Measurements from ENCODE around the gene ILDR2. TPM values are rescaled to one million over a fixed set of nuclear protein-coding genes. Genes with fewer than 3 reads are reported as not detected.

The ILDR2 gene
- total and polyA plus RNA-seq, 7 experiments from 2014 or later = 0.15 to 10.0 (median 0.29) TPM; not detected in 2

GRCh38 chr1:166974647-166975345 is 544 bp downstream of the ILDR2 start:
- Histone ChIP-seq H3K4me3 (ENCODE audit: low read length) (peak overlapping the region; percentile 62), H3K27ac (ENCODE audit: low read depth, low read length) (no peak overlapping the region), H3K9me3 (ENCODE audit: control insufficient read depth in 2 of 3, low read length in 3 of 3) (no peaks in the 10 kb centered on the region), H3K4me1 (ENCODE audit: control insufficient read depth in 2 of 2, insufficient read depth in 2 of 2, low read length in 2 of 2) (peaks cover 4 to 9% of the 10 kb centered on the region in 2 donors), H3K36me3 (ENCODE audit: control insufficient read depth in 2 of 3, insufficient read depth in 3 of 3, low read length in 3 of 3) (peaks cover 0 to 3% (median 0%) of the 10 kb centered on the region in 3 experiments), H3K27me3 (ENCODE audit: control insufficient read depth in 2 of 2, insufficient read depth in 2 of 2, low read length in 2 of 2) (peaks cover 0 to 5% of the 10 kb centered on the region in 2 donors)
- DNase-seq (peak in 7 of 9 donors; percentile 10 to 50 (median 18)), ATAC-seq (peak; percentile 6)
- H3K9me3 Mint-ChIP-seq = no peaks in the 10 kb centered on the region
- ChIA-PET POLR2A (interaction anchor here (0.9 kb wide), 1 partner anchor 114 kb away, joined by 3 read pairs; no protein-coding TSS in a partner anchor), CTCF (interaction anchor here (1.4 kb wide), 1 partner anchor 84 kb away, joined by 5 read pairs; no protein-coding TSS in a partner anchor)
- peak overlapping the region; percentile 10 to 84 (median 36) for H3K27ac Mint-ChIP-seq
- H3K4me3 Mint-ChIP-seq = peak overlapping the region; percentile 73 to 98 (median 88)
- intact Hi-C loops (cut with micrococcal nuclease) = loop anchor here (1.0 to 10.0 kb wide), 9 partner anchors 64 to 580 kb away; partner anchors contain the start of genes POU2F1 (in 2 of the 2), TADA1 (in 2 of the 2) and CREG1 (in 1 of the 2)
- H3K27me3 Mint-ChIP-seq = peaks cover 13 to 32% (median 24%) of the 10 kb centered on the region in 5 donors
- H3K36me3 Mint-ChIP-seq = peaks cover 0 to 1% (median 0%) of the 10 kb centered on the region in 5 donors
- H3K4me1 Mint-ChIP-seq = peaks cover 19 to 52% (median 31%) of the 10 kb centered on the region in 7 donors

DNA sequence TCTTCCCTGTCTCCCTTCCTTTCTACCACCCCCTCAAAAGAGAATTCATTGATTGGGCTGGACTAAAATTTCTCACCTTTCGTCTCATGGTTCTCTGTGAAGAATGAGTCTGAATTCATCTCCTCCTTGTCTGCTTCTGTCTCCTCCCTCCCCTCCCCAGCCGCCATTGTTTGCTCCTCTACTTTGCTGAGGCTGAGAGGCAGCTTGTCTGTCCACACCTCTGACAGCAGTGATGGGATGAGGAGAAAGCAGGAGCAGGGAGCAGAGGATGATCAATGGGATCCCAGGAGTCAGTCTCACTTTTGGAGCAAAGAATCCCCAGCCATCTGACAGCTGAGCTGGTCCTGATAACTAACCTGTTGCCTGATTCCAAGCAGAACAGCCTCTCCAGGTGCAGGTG is 2.5 kb downstream of the ILDR2 start:
- CTCF ChIA-PET = interaction anchor here (0.8 to 1.6 kb wide), 2 partner anchors 63 to 88 kb away, joined by 3 to 4 read pairs; no protein-coding TSS in a partner anchor
- Histone ChIP-seq H3K36me3 (ENCODE audit: control insufficient read depth in 2 of 3, insufficient read depth in 3 of 3, low read length in 3 of 3) (peaks cover 0 to 3% (median 0%) of the 10 kb centered on the region in 3 experiments), H3K27ac (ENCODE audit: low read depth, low read length) (no peak overlapping the region), H3K27me3 (ENCODE audit: control insufficient read depth in 2 of 2, insufficient read depth in 2 of 2, low read length in 2 of 2) (peaks cover 0 to 5% of the 10 kb centered on the region in 2 donors), H3K9me3 (ENCODE audit: control insufficient read depth in 2 of 3, low read length in 3 of 3) (no peaks in the 10 kb centered on the region), H3K4me1 (ENCODE audit: control insufficient read depth in 2 of 2, insufficient read depth in 2 of 2, low read length in 2 of 2) (peaks cover 4 to 16% of the 10 kb centered on the region in 2 donors), H3K4me3 (ENCODE audit: low read length) (no peak overlapping the region)
- Mint-ChIP-seq H3K4me1 (peaks cover 22 to 61% (median 38%) of the 10 kb centered on the region in 7 donors), H3K27me3 (peaks cover 13 to 35% (median 19%) of the 10 kb centered on the region in 5 donors), H3K9me3 (no peaks in the 10 kb centered on the region), H3K4me3 (peak overlapping the region in 1 of 10 donors; percentile 10), H3K27ac (no peak overlapping the region), H3K36me3 (peaks cover 0 to 6% (median 0%) of the 10 kb centered on the region in 5 donors)
- no peak for DNase-seq
- ATAC-seq = no peak
- POLR2A ChIA-PET = no interaction called here
- intact Hi-C loops (cut with micrococcal nuclease) = loop anchor here (10.0 kb wide), 2 partner anchors 252 to 582 kb away; partner anchors contain the start of genes CREG1 (in 1 of the 2) and POU2F1 (in 1 of the 2)

GRCh38 chr1:166972193-166972592 is 3.1 kb downstream of the ILDR2 start:
- ATAC-seq (no peak), DNase-seq (no peak)
- no peak overlapping the region for H3K27ac ChIP-seq (ENCODE audit: low read depth, low read length)
- Mint-ChIP-seq H3K4me1 (peaks cover 22 to 61% (median 38%) of the 10 kb centered on the region in 7 donors), H3K36me3 (peaks cover 0 to 7% (median 0%) of the 10 kb centered on the region in 5 donors), H3K4me3 (peak overlapping the region in 2 of 10 donors; percentile 4 to 10), H3K9me3 (no peaks in the 10 kb centered on the region), H3K27ac (no peak overlapping the region), H3K27me3 (peaks cover 13 to 37% (median 15%) of the 10 kb centered on the region in 5 donors)
- ChIA-PET CTCF (interaction anchor here (0.8 to 1.6 kb wide), 2 partner anchors 62 to 88 kb away, joined by 3 to 4 read pairs; no protein-coding TSS in a partner anchor), POLR2A (no interaction called here)
- H3K4me1 ChIP-seq (ENCODE audit: control insufficient read depth in 2 of 2, insufficient read depth in 2 of 2, low read length in 2 of 2) = peaks cover 4 to 16% of the 10 kb centered on the region in 2 donors
- intact Hi-C loops (cut with micrococcal nuclease) = loop anchor here (10.0 kb wide), 2 partner anchors 253 to 583 kb away; partner anchors contain the start of genes CREG1 (in 1 of the 2) and POU2F1 (in 1 of the 2)
- H3K36me3 ChIP-seq (ENCODE audit: control insufficient read depth in 2 of 3, insufficient read depth in 3 of 3, low read length in 3 of 3) = peaks cover 0 to 3% (median 0%) of the 10 kb centered on the region in 3 experiments
- no peak overlapping the region for H3K4me3 ChIP-seq (ENCODE audit: low read length)
- H3K9me3 ChIP-seq (ENCODE audit: control insufficient read depth in 2 of 3, low read length in 3 of 3) = no peaks in the 10 kb centered on the region
- H3K27me3 ChIP-seq (ENCODE audit: control insufficient read depth in 2 of 2, insufficient read depth in 2 of 2, low read length in 2 of 2) = peaks cover 0 to 5% of the 10 kb centered on the region in 2 donors

GRCh38 chr1:166971252-166971651 is 4.1 kb downstream of the ILDR2 start:
- peaks cover 4 to 16% of the 10 kb centered on the region in 2 donors for H3K4me1 ChIP-seq (ENCODE audit: control insufficient read depth in 2 of 2, insufficient read depth in 2 of 2, low read length in 2 of 2)
- H3K27ac ChIP-seq (ENCODE audit: low read depth, low read length) = no peak overlapping the region
- no peaks in the 10 kb centered on the region for H3K9me3 ChIP-seq (ENCODE audit: control insufficient read depth in 2 of 3, low read length in 3 of 3)
- CTCF ChIA-PET = interaction anchor here (1.6 to 1.8 kb wide), 2 partner anchors 61 to 89 kb away, joined by 4 to 6 read pairs; no protein-coding TSS in a partner anchor
- Mint-ChIP-seq H3K4me3 (peak overlapping the region in 1 of 10 donors; percentile 41), H3K4me1 (peaks cover 21 to 57% (median 35%) of the 10 kb centered on the region in 7 donors), H3K9me3 (no peaks in the 10 kb centered on the region), H3K27ac (no peak overlapping the region), H3K27me3 (peaks cover 13 to 31% (median 17%) of the 10 kb centered on the region in 5 donors), H3K36me3 (peaks cover 0 to 7% (median 0%) of the 10 kb centered on the region in 5 donors)
- peaks cover 0 to 5% of the 10 kb centered on the region in 2 donors for H3K27me3 ChIP-seq (ENCODE audit: control insufficient read depth in 2 of 2, insufficient read depth in 2 of 2, low read length in 2 of 2)
- DNase-seq (no peak), ATAC-seq (no peak)
- intact Hi-C loops (cut with micrococcal nuclease) = loop anchor here (10.0 kb wide), 2 partner anchors 254 to 584 kb away; partner anchors contain the start of genes CREG1 (in 1 of the 2) and POU2F1 (in 1 of the 2)
- POLR2A ChIA-PET = no interaction called here
- H3K36me3 ChIP-seq (ENCODE audit: control insufficient read depth in 2 of 3, insufficient read depth in 3 of 3, low read length in 3 of 3) = peaks cover 0 to 3% (median 0%) of the 10 kb centered on the region in 3 experiments
- H3K4me3 ChIP-seq (ENCODE audit: low read length) = no peak overlapping the region

DNA sequence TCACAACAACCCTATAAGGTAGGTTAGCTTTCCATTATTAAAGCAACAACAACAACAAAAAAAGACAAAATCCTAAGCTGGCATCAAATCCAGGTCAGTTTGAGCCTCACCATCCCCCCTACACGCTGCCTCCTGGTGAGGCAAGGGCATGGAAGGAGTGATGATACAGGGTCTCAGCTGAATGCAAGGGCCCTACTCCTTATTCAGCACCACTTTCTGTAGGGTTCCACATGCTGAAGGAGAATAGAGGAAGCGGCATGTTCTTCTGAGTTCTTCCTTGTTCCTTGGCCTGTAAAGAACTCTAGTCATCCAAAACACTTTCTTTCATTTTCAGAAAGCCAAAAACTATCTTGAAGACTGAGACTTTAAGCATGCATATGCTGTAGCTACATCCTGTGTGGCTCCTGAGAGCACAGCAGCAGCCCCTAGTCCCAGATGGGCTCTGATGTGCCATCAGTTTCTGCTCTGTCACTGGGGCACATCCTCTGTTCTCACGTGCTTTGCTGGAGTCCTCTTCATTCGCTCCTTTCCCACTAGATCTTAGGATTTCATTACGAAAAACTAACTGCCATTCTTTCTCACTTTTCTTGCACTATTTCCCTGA is 6.2 kb downstream of the ILDR2 start:
- Histone ChIP-seq H3K36me3 (ENCODE audit: control insufficient read depth in 2 of 3, insufficient read depth in 3 of 3, low read length in 3 of 3) (no peaks in the 10 kb centered on the region), H3K4me1 (ENCODE audit: control insufficient read depth in 2 of 2, insufficient read depth in 2 of 2, low read length in 2 of 2) (peaks cover 0 to 8% of the 10 kb centered on the region in 2 donors), H3K9me3 (ENCODE audit: control insufficient read depth in 2 of 3, low read length in 3 of 3) (no peaks in the 10 kb centered on the region), H3K27me3 (ENCODE audit: control insufficient read depth in 2 of 2, insufficient read depth in 2 of 2, low read length in 2 of 2) (peaks cover 0 to 5% of the 10 kb centered on the region in 2 donors), H3K27ac (ENCODE audit: low read depth, low read length) (no peak overlapping the region), H3K4me3 (ENCODE audit: low read length) (no peak overlapping the region)
- Mint-ChIP-seq H3K4me3 (peak overlapping the region in 3 of 10 donors; percentile 21 to 42 (median 21)), H3K27me3 (peaks cover 8 to 27% (median 17%) of the 10 kb centered on the region in 5 donors), H3K27ac (peak overlapping the region in 4 of 9 donors; percentile 0 to 68 (median 32)), H3K9me3 (no peaks in the 10 kb centered on the region), H3K36me3 (peaks cover 0 to 6% (median 0%) of the 10 kb centered on the region in 5 donors), H3K4me1 (peaks cover 10 to 44% (median 22%) of the 10 kb centered on the region in 7 donors)
- ChIA-PET POLR2A (interaction anchor here (0.7 to 1.0 kb wide), 2 partner anchors 13 to 71 kb away, joined by 3 to 4 read pairs; no protein-coding TSS in a partner anchor), CTCF (interaction anchor here (1.2 kb wide), 1 partner anchor 59 kb away, joined by 4 read pairs; no protein-coding TSS in a partner anchor)
- intact Hi-C loops (cut with micrococcal nuclease) = no loop called here
- ATAC-seq (peak; percentile 57), DNase-seq (peak in 6 of 9 donors; percentile 3 to 45 (median 32))
